NCI-H2029 treated with DMSO at 0.1 percent for 48 hours (cell line): Measurements from ENCODE around the gene USP13.

ENCODE experiments used
- DNase-seq: peaks from one replicate; lab custom pipeline; 2025; lab: John Stamatoyannopoulos, UW

Gene USP13

DNA sequence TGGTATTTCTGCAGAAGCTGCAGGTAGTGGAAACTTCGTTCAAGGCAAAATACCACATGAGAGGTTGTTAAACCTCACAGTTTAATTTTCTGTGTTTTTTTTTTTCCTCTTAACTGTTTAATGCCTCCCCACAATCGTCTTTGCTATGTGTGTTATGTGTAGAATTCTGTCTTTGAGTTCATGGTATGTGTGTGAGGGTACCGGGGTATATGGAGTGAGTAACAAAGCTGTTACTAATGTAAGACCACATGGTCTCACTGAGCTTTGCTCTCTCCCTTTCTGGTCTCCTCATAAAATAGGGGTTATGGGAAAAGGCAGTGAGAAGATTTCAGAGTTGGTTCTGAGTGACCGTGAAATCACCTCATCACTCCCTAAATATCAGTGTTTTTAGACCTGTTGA, 143.6 kb downstream of the USP13 start:
- no peak for DNase-seq

DNA sequence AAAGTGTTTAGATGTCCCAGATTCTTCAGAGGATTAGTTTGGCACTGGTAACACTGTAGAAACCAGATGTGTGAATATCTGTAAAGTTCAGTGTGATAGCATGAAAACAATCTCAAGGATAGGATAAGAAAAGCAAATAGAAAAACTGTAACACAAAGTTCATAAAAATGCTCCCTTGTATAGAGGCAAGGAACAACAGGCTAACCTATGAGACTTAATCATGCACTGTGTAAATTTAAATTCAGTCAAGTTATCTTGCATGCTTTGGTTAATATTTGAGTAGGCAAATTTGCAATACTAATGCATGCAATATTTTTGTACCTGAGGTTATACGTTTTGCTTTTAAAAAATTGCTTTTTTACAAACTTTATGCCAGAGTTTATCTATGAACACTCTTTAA, 144.4 kb downstream of the USP13 start:
- no peak for DNase-seq

GRCh38 chr3:179801263-179801662, 148.4 kb downstream of the USP13 start:
- DNase-seq = no peak

DNA sequence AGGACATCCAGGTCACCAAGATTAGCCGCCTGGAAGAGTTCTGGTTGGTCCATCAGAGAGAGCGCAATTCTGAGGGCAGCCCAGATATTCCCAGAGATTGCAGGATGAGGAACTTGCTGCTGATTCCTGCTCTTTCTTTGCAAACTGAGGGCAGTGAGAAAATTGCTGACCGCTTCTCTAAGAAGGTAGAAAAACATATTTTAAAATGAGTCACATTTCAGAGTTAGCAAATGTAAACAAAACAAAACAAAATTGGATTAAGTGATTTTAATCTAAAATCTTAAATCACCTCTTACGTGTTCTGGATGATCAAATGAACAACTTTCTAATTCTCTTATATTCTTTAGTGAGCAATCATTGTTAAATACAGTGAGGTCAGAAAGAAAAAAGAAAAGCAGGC, 149.0 kb downstream of the USP13 start:
- DNase-seq = no peak

DNA sequence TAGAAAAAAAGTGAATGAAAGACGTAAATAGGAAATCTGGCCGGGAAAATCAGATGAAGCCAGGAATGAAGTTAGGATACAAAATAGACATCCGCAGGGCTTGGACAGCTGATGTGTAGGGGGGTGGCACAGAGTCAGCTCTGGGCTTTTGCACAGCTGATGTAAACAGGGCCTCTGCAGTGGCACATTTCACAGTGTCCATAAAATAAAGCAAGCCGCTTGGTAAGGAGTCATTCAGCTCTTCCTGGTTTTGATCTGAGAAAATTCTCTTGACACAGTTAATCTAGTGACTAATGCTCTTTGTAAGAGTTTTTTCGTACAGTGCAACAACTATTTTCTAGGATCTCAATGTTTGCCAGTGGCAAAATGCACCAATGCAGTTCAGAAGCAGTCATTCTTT, 153.3 kb downstream of the USP13 start:
- DNase-seq = no peak

- DNase-seq = no peak
Measured at GRCh38 chr3:179807588-179807987, 154.7 kb downstream of the USP13 start.

DNA sequence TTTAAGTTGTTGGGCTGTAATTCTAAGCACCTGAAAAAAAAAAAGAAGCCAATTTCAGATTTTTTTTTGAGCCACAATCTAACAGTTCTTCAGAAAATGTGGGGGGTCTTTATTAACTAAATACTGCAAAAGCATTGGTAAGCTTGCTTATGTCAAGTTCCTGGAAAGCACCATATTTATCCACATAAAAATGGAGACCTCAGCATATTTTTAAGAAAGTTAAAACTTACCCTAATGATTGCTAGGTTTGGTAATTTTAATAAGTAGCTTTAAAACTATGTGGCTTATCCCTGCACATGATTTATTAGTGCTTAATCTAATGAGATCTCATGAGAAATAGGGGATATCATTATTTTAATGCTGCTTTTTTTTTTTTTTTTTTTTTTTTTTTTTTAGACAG, 156.8 kb downstream of the USP13 start:
- DNase-seq = no peak

DNA sequence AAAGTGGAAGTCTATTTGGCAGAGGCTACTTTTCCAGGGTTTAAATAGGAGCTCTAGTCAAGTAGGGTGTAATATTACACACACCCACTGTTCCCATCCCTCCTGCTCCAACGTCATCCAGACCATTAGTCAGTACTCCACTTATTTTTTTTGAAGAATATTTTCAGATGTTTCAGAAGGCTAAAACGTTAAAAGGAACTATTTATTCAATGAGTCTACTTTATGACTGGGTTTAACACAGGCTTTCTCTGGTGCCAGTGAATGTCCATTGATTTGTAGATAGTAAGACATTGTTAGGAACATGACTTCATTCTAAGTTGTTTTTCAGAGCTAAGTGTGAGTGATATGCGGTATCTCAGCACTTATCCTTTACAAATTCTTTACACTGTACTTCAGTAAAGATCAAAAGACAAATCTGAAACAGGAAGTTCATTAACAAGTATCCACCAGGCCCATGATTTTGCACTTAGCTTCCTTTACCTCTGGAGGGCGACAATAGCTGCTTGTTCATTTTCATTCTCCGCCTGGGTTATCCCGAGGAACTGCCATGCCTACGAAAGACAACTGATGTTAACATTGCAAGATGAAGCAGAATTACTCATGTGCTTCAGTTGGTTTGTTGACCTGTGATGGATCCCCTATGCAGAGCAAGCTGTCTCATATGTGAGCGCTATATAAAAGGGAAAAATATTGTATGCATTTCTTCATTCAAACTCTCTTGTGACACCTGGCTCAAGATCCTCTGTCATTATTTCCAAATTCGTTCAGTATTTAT, 158.7 kb downstream of the USP13 start:
- peak; percentile 67 for DNase-seq

GRCh38 chr3:179812096-179812382, 159.2 kb downstream of the USP13 start:
- DNase-seq = no peak

GRCh38 chr3:179819379-179819778, 166.5 kb downstream of the USP13 start:
- DNase-seq = no peak

DNA sequence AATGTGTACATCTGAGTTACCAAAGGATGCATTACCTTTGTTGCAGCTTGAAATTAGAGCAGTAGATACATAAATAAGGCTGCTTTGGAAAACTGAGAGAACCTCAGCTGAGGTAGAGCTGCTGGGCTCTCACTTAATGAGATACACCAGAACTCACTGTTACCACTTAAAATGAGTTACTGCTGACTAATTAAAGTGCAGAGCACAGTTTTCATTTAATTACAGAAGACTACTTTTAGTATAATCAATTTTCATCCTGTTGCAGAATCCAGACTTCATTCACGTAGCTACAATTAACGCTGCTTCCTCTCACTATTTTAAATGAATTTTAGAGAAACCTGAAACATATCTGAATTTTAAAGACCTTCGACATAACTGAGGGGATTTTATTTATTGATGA, 169.5 kb downstream of the USP13 start:
- DNase-seq = no peak

GRCh38 chr3:179825527-179826246, 172.8 kb downstream of the USP13 start:
- DNase-seq = no peak

- DNase-seq = no peak
Measured at GRCh38 chr3:179826247-179826637, 173.4 kb downstream of the USP13 start.

DNA sequence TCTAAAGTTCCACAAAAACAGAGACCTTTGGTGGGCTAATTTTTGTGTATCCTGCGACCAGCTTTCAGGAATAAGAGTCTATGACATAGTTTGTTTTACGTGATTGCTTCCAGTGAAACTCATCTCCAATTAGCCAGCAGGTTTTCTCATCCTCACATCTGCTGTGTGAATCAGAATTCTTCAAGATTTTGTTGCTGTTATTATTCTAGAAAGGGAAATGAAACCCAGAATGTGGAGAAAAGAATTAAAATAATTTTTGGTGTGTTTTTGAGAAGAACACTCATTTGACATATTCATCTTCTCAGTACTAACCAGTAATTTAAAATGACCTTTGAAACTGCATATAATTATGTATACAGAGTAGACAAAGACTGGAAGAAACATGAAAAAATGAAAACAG, 175.9 kb downstream of the USP13 start:
- no peak for DNase-seq

GRCh38 chr3:179829401-179829800, 176.6 kb downstream of the USP13 start:
- DNase-seq = no peak

DNA sequence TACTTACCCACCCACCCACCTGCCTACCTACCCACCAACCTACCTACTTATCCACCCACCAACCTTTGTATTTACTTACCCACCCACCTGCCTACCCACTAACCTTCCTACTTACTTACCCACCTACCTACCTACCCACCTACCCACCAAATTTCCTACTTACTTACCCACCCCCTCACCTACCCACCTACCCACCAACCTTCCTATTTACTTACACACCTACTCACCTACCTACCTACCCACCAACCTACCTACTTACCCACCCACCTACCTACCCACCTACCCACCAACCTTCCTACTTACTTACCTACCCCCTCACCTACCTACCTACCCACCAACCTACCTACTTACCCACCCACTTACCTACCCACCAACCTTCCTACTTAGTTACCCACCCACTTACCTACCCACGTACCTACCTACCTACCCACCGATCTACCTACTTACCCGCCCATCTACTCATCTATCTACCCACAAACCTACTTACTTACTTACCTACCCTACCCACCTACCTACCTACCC, 179.6 kb downstream of the USP13 start:
- no peak for DNase-seq

DNA sequence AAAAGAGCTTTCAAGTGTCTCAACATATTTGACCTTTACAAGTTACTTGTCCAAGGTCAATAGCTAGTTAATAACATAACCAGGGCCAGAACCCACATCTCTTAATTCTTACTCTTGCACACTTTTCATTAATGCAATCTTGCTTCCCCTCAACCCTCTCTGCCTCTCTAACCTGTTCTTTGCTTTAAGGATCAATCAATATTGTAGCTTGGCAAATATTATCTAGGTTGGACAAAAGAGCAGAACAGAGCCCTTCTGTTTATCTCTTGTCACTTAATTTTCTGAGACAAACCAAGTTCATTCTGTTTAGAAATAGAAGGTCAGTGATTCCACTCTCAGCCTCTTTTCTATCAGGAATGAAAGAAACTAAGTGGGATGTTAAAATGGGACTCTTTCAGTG, 180.5 kb downstream of the USP13 start:
- DNase-seq = no peak

DNA sequence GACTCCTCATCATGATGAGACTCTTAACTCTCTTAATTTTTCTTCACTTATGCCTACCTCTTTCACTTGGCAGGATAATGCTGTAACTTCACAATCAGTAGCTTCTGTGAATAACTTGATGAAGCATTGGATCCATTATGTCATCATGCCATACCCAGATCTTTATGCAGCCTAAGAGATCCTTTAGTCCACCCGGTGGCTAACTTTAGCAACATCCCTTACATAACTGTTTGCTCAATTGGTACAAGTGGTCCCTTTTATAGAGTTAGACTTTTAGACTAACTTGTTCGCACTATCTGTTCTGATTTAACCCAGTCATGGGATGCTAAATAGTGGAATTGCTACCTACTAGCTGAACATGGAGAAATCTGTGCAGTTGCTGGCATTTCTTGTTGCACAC, 184.5 kb downstream of the USP13 start:
- no peak for DNase-seq
